ENCODE results near the gene TMEM272. TPM values are rescaled to one million over a fixed set of nuclear protein-coding genes. Genes with fewer than 3 reads are reported as not detected.

TMEM272 gene, protein sequence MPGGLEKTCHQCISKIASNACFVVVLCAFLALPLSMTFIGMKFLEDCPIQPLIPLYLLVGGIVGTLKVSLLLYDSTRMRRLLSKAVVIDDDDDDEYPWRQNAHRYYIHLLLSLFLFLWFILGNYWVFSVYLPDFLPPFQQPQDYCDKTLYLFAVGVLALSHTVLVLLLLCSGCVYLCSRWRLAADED
- total RNA-seq (ENCODE audit: low replicate concordance) = not detected in 2 replicates

DNA sequence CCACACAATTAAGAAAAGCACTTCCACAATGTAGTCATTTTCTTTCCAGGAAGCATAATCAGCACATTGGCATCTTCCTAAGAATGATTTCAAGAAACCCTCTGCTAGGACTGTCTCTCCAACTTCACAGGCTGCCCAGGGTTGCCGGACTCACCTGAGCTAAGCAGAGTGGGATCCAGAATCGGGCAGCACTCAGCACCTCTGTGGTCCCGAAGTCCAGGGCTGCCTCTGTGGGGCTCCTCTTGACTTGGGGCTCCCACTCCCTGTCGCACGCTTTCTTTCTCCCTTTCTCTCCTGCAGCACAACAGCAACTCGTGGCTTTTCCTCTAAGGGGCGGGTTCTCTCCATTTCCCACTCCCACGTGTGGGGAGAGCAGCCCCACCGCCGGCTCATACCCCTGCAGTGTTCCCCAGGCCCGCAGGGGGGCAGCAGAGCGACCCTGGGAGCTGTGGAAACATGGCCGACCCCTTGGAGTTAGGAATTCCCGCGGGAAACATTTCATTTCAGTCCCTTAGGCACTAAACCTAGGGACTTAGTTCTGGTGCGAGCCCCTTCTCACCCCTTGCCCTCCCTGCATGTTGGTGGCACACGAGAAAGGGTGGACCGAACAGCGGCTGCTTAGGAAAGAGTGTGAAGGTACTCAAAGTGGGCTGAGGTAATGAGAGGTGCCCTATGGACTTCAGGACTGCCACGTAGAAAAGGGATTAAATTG lies at the start of gene TMEM272:
Gene TMEM272, minus strand, starts transcription at position 316 of the 712 bp plus-strand sequence. CDS start 6,647 bp downstream, outside the sequence.

DNA sequence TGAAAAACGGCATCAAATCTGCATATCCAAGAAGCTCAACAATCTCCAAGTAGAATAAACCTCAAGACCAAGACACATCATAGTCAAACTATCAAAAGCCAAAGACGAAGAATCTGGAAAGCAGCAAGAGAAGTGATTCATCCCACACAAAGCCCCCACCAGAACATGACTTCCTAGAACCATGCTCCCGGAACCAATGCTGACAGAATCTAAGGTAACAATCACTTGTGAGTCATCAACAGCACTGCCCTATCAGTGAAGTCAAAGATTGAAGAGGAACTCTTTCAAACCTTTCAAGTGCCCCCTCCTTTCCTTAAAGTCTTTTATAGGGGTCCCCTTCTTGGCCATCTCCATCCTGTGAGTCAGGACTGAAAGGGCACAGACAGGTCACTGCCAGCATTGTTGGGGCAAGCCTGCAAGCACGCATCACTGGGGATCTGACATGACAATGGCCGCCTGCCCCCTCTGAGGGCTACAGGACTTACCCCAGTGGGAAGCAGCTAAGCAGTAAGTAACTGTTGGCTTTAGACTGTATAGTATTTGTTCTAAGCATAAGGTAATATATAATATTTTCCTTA lies 16.8 kb upstream of the TMEM272 start, which contains the start of gene CCDC70:
Gene CCDC70, plus strand, starts transcription at position 247 of the 578 bp plus-strand sequence. CDS start 3,443 bp downstream, outside the sequence.

DNA sequence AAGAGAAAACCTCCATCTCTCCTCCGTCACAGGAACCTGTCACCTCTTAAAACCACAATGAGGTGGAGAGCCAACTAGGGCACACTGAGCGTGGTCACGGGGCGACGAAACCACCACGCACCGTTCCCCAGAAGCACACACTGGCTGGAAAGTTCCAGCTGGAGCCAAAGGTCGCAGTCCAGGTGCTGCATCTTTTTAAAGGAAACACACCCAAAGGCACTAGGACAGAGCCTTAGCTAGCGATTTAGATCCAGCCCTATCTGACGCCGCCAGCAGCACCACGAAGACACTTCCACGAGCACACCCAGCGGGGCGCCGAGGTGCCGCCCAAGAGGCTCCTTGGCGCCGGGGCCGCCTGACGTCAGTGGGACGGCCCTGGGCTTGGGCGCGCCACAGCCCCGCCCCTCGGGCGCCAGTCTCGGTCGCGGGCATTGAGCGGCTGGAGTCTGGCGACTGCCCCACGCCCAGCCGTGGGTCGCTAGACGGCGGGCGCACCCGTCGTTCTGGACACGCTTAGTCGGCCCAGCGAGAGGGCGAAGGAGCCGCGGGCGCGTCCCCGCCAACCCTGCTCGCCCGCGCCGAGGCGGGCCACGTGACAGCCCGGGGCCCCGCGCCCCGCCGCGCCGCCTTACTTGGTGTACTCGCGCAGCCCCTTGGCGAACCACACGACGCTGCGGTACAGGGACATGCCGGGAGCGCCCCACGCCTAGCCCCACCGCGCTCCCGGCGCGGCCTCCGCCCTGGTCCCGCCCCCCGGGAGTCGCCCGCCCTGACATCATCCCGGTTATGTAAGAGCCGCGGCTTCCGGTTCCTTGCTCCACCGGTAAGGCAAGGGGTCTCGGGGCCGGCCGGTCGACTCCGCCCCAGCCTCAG lies 41.3 kb downstream of the TMEM272 start, which contains the start of gene DHRS12:
Gene DHRS12, minus strand, starts transcription at position 742 of the 873 bp plus-strand sequence. CDS start 4,504 bp downstream, outside the sequence.

Other genes starting within 250 kb of the TMEM272 start
- gene DHRS12, start 41.0 kb downstream of the TMEM272 start, total RNA-seq (ENCODE audit: low replicate concordance) = 2.3 and 5.2 TPM in 2 replicates
- gene CCDC70, start 16.8 kb upstream of the TMEM272 start, total RNA-seq (ENCODE audit: low replicate concordance) = not detected in 2 replicates
- gene ATP7B, start 166.3 kb upstream of the TMEM272 start, total RNA-seq (ENCODE audit: low replicate concordance) = 2.8 and 4.2 TPM in 2 replicates
- gene ALG11, start 167.2 kb upstream of the TMEM272 start, total RNA-seq (ENCODE audit: low replicate concordance) = 7.6 and 19.2 TPM in 2 replicates
- 6.2 and 13.7 TPM in 2 replicates for gene UTP14C, start 179.5 kb upstream of the TMEM272 start, total RNA-seq (ENCODE audit: low replicate concordance)